Measurements from ENCODE around the gene PSPN.
A peak's percentile ranks its signal among the peaks of the same experiment; 100 is the strongest.

Gene PSPN

DNA sequence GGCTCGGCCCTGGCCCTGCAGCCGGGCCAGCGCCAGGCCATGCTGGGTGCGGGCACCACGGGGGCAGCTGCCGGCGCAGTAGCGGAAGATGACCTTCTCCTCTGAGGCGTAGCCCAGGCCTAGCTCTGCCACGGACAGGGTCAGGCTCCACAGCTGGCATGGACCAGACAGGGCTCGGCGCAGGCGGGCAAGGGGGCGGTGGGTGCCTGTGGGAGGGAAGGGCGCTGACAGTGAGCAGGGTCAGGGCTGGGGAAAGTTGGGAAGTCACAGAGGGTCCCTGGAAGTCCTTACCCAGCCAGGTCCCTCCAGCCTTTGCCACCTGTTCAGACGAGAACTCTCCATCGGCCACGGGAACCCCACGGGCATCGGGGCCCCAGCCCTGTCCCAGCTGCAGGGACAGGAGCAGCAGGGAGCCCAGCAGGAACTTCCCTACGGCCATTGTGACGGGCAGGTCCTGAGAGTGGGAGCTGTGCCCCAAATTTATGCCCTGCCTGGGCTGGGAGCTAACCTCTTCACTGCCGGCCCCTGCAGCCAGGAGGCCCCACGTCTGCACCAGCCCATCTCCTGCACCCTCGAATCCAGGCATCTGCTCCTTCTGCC, at the start of gene PSPN:
Gene PSPN, minus strand, starts transcription at position 523 of the 600 bp plus-strand sequence. Its CDS starts 84 bp downstream, at position 439.
- DNase-seq (ENCODE audit: low read depth, low spot score) = no peak
- H3K27ac ChIP-seq = no peak within 1 kb of the TSS

DNA sequence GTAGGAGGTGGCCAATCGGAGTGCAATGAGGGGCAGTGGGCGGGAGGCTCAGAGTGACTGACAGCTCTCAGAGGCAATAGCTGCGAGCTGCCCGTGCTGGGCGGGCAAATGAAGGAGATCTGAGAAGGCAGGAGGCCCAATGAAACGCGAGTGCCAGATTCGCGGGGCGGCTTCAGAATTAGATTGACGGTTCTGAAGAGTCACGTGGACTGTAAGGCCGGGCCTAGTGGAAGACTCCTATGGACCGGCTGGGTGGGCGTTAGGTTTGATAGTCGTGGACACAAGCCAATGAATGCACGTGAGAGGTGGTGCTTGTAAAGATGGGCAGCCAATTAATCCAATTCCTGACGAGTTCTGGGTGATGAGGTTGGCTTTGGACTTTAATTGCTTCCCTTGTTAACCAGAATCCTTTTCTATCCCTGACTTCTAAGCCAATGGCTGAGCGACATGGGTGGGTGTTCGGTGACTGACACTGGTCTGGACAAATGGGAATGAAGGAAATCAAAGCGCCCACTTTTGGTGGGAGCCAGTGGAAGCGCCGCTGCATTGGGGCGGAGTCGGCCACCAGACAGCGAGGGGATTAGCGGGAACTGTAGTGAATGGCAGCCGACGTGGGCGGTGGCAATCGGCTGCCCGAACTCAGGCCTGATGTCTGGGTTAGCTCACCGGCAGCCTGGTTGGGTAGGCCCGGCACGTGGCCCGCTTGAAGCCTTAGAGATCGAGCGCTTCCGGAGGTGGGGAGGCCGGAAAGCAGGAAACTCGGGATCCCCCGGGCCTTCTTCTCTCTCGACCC, 49.4 kb upstream of the PSPN start:
- H3K27ac ChIP-seq = peak overlapping the region; percentile 59
- peak; percentile 100 for DNase-seq (ENCODE audit: low read depth, low spot score)

GRCh38 chr19:6424195-6424938, 48.6 kb upstream of the PSPN start, which contains the start of gene KHSRP:
Gene KHSRP (minus strand): TSS chr19:6424811. CDS start chr19:6424701, 110 bp downstream.
- DNase-seq (ENCODE audit: low read depth, low spot score) = no peak
- peak within 1 kb of the TSS; percentile 59 for H3K27ac ChIP-seq

GRCh38 chr19:6423499-6424194, 47.9 kb upstream of the PSPN start:
- peak overlapping the region; percentile 39 for H3K27ac ChIP-seq
- DNase-seq (ENCODE audit: low read depth, low spot score) = peak; percentile 3

DNA sequence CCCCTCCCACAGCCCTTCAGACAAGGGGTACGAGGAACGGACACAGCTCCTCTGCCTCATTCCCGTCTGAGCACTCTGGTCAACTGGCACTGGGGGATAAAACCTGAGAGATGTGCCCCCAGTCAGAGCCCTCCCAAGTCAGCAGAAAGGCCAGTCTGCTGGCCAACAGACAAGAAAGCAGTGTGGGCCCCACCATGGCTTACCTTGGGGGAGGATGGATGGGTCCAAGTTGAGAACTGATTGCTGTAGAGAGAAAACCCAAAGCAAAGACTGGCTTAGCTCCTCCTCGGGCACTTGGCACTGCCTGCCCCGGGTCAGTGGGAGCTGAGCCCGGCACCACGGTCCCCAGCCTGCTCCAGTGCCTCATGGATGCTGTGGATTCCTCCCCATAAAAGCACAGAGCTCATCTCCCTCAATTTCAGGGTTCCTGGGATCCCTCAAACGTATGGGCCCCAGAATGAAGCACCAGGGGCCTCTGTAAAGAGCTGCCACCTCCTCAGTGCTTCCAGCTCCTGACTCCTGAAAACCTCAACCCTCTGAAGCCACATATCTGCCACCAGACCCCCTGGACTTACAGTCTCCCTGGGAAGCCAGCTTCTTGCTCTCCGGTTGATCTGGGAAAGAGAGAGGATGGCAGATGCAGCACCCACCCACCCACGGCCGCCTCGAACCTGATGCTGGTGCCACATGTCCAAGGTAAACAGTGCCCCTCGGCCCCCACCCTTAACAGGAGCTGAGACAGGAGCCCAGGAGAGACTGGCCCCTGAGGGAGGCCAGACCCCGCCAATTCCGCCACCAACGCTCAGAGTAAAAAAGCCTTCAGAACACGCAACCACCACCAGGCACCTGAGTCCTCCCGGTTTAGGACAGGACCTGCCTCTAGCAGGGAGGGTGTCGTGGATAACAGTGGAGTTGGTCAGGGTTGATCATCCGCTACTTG, 45.6 kb upstream of the PSPN start:
- DNase-seq (ENCODE audit: low read depth, low spot score) = no peak
- no peak overlapping the region for H3K27ac ChIP-seq

GRCh38 chr19:6418562-6418932, 42.8 kb upstream of the PSPN start:
- H3K27ac ChIP-seq = no peak overlapping the region
- no peak for DNase-seq (ENCODE audit: low read depth, low spot score)

DNA sequence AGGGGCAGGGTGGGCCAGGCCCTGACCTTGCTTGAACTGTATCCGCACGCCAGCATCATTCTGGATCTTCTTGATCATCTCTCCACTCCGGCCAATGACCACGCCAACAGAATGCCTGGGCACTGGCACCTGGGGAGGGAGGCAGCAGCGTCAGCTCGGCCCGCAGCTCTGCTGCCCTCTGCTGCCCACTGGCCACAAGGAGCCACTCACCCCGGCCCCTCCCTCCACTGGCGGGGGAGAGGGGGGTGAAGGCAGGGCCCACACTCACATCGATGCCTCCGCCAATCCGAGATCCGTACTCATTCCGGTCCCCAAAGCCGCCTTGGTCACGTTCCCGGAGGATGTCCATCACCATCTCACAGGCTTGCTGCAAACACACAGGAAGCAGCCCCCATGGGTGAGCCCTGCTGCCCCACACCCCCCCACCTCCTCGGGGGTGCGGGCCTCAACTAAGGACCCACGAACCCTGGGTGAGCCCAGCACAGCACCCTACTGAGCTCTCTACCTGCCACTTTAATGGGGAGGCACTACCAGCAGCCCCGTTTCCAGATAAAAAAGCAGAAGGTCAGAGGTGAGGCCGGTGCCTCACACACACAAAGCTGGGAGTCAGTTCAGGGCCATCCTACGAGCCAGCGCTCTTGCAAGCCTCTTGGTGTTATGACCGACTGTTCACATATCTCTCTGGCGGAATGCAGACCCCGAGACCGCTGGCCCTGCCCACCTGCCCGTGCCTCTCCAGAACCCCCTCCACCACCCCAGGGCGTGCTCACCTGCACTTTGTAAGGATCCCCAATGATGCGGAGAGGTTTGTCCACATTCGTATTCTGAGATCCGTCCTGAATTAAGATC, 42.2 kb upstream of the PSPN start:
- no peak overlapping the region for H3K27ac ChIP-seq
- DNase-seq (ENCODE audit: low read depth, low spot score) = no peak

DNA sequence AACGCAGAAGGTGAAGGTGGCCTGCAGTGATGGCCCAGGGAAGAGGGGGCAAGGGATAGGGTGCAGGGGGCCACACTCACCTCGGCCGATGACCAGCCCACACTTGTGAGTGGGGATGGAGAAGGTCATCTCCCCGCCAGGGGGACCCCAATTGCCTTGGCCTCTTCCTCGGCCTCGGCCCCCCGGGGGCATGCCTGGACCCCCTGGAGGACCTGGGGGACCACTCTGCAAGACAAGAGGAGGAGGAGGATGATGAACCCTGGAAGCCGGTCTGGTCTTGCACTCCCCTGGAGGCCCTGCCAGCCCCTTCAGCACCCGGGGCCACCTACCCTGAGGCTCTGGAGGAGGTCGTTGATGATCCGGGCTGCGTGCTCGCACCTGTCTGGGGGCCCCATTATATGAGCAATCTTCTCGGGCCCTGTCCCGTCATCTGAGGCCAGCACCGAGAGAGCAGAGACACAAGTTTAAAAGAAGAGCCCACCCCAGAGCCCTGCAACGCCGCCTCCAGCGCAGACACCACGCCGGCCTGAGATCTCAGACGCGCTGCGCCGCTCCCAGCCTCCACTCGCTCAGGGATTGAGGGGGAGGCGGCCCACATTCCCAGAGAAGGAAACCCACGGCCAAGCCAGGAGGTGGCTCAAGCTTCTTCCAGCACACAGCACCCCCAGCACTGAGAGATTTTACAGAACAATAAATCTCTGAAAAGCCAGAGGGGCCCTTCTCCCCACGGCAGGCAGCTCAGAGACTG, 41.1 kb upstream of the PSPN start:
- no peak for DNase-seq (ENCODE audit: low read depth, low spot score)
- H3K27ac ChIP-seq = no peak overlapping the region

GRCh38 chr19:6415591-6416190, 40.0 kb upstream of the PSPN start:
- no peak overlapping the region for H3K27ac ChIP-seq
- no peak for DNase-seq (ENCODE audit: low read depth, low spot score)

DNA sequence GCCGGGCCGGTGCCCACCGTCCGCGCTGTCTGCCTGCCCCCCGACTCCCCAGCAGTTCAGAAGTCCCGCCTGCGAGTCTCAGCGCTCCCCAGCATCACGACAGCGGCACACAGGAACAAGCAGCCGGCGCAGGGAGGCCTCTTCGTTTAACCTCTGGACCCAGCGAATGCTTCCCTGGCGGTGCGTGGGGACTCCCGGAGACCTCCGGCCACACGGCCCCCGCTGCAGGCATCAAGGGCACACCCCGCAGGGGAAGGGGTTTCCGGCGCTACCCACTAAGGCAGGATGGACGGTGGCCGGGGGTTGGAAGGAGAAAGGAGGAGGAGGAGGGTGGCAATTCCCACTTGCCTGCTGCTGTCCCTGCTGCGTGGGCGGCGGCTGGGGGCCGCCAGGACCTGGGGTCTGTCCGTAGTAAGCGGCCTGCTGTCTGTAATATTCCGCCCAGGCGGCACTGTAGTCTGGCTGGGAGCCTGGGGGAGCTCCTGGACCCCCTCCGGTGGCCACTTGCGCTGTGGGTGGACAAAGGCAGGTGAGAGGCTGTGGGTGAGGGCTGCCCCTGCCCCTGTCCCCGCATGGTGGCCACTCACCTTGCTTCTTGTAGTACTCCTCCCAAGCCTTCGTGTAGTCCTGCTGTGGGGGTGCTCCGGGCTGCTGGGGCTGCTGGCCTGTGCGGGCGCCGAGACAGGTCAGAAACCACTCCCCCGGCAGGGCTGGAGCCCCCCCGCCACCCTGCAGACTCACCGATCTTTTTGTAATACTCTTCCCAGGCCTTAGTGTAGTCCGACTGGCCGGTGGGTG, 39.3 kb upstream of the PSPN start:
- H3K27ac ChIP-seq = no peak overlapping the region
- DNase-seq (ENCODE audit: low read depth, low spot score) = no peak

DNA sequence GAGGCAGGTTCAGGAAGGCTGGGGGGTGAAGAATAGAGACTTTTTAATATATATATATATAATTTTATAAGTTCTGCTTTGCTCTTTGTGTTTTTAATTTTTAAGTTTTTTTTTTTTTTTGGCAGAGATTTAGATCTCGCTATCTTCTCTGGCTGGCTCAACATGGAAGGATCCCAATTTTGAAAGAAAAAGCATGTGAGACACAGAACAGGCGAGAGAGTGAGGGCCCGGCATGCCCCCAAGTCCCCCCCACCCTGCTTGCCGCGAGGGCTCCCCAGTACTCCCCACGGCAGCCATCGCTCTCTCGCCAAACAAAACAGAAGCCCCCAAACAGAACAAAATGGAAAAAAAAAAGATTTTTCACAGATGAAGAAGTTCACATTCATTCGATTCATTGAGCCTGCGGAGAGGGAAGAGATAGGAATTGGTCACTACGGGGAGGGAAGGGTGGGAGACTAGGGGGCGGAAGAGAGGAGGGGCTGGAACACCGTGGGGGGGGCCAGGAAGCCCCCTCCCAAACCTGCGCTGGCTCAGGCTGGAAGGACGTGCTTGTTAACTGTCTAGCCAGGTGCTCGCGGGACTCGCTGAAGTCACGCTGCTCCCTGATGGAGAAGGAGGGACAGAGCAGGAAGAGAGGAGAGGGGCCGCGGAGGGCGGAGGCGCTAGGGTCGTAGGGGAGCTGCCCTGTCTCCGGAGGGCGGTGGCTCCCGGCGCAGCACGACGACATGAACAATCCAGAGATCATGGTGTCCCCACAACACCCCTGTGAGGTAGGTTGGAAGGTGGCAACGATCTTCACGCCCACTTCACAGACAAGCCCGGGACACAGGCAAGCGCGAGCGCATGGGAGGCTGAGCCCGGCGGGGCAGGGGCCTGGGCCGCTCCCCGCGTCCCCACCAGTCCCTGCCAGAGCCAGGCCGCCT, 38.2 kb upstream of the PSPN start:
- DNase-seq (ENCODE audit: low read depth, low spot score) = no peak
- H3K27ac ChIP-seq = no peak overlapping the region

DNA sequence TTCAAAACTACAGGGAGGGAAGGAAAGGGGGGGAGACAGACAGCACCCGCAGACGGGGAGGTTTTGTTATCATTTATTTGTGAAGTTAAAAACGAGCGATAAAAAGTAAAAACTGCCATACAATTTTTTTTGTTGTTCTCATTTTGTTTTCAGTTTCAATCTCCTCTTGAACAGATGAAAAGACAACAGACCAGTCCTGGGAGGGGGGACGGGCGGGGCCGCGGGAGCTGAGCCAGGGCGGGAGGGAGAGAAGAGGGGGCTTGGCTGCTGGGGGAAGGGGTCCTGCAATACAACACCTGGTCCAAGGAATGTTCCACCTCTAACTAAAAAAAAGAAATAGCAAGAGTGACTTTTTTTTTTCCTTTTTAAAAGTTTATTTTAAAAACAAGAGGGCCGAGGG, 37.6 kb upstream of the PSPN start:
- DNase-seq (ENCODE audit: low read depth, low spot score) = no peak

GRCh38 chr19:6412447-6413091, 36.8 kb upstream of the PSPN start:
- no peak for DNase-seq (ENCODE audit: low read depth, low spot score)
- no peak overlapping the region for H3K27ac ChIP-seq

More for the DNA sequence above, 37.6 kb upstream of the PSPN start:
- H3K27ac ChIP-seq = no peak overlapping the region

DNA sequence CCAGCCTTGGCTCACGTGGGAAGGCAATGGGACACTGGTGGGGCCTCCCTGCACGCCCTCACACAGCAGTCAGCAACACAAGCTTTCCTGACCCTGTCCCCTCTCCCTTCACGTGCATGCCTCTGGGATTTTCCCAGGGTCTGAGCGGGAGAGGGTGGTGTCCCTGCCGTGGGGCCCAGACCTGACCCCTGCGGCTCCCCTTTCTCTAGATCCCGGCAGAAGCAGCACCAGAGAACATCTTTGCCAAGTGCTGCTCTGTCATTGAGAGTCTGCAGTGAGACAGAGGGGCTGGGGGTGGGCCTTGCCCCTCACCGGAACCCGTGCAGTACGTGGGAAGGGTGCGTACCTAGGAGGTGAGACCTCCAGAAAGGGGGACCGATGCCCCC, 36.3 kb upstream of the PSPN start:
- no peak overlapping the region for H3K27ac ChIP-seq
- no peak for DNase-seq (ENCODE audit: low read depth, low spot score)

GRCh38 chr19:6409346-6409745, 33.6 kb upstream of the PSPN start:
- H3K27ac ChIP-seq = no peak overlapping the region
- no peak for DNase-seq (ENCODE audit: low read depth, low spot score)
